GM13976 (cell line): Measurements from ENCODE around the gene FOXC2.

Experiments
- DNase-seq: peaks from one replicate; pipeline ENCODE4 v3.0.0; 2012; ENCODE audit warnings: low spot score
- CTCF ChIP-seq: IDR thresholded peaks from 2 replicates; pipeline ENCODE4 v1.5.1; 2012; ENCODE audit warnings: borderline replicate concordance, mild to moderate bottlenecking; ENCODE audit not compliant: insufficient read depth; ENCODE audit errors: extremely low read depth, missing control alignments, control extremely low read depth
- in situ Hi-C: fragments of 300-500 bp; cut with MboI; formaldehyde crosslinking; loops from one replicate; pipeline ENCODE4 v1.12.0; 2022; ENCODE audit warnings: low sequenced_read_pairs, mixed read lengths, inconsistent platforms; ENCODE audit not compliant: unreplicated experiment

Gene FOXC2

GRCh38 chr16:86545954-86546637, 20.5 kb upstream of the FOXC2 start:
- DNase-seq = no peak
- in situ Hi-C loops = no loop called here
- TF ChIP-seq CTCF = no peak

- no peak for TF ChIP-seq CTCF
- in situ Hi-C loops = no loop called here
- DNase-seq = no peak
Measured at GRCh38 chr16:86546638-86547013, 20.0 kb upstream of the FOXC2 start.

GRCh38 chr16:86547286-86547685, 19.3 kb upstream of the FOXC2 start:
- no peak for DNase-seq
- in situ Hi-C loops = no loop called here
- TF ChIP-seq CTCF = no peak

GRCh38 chr16:86549076-86549892, 17.3 kb upstream of the FOXC2 start:
- TF ChIP-seq CTCF = no peak
- no peak for DNase-seq
- in situ Hi-C loops = no loop called here

GRCh38 chr16:86549893-86550190, 16.8 kb upstream of the FOXC2 start:
- TF ChIP-seq CTCF = no peak
- no peak for DNase-seq
- in situ Hi-C loops = loop anchor here (25.0 kb wide), 1 partner anchor 737 kb away; no protein-coding TSS in a partner anchor

GRCh38 chr16:86550281-86550680, 16.3 kb upstream of the FOXC2 start:
- in situ Hi-C loops = loop anchor here (25.0 kb wide), 1 partner anchor 737 kb away; no protein-coding TSS in a partner anchor
- DNase-seq = no peak
- no peak for TF ChIP-seq CTCF
